Cardiac septum (tissue), 1 donor: ENCODE results near the gene NCBP3. TPM values are rescaled to one million over a fixed set of nuclear protein-coding genes. Genes with fewer than 3 reads are reported as not detected.
A peak's percentile ranks its signal among the peaks of the same experiment; 100 is the strongest.

Experiments used
- DNase-seq: peaks from one replicate; pipeline ENCODE4 v3.0.0-alpha.2; 2020; ENCODE audit warnings: low spot score
- intact Hi-C: fragments of 100-400 bp; cut with DNase I; formaldehyde crosslinking; loops from one replicate; pipeline ENCODE4 v1.14.0; 2022
- long read RNA-seq: library from polyadenylated mRNA; unstranded; transcript quantifications from one replicate; pipeline ENCODE4 v2.0.0, GENCODE V29; 2021
- total RNA-seq: library from RNA; stranded (reverse); fragmentation: NEBNext Ultra II Directional; extraction: Animal tissue kit (Norgen Biotek cat#: 25700); gene quantifications from one replicate; pipeline ENCODE4 v1.2.1, GENCODE V29; 2021
- donor health status: DM: no; HTN: no; CAD: no.

Gene NCBP3
- total RNA-seq = 32.8 TPM
- long read RNA-seq, full-length matches to known transcripts = 12 of 40 reads
- long read RNA-seq, partial matches to known transcripts = 5 of 40 reads
- long read RNA-seq, other reads (novel, unspliced or antisense) = 23 of 40 reads

GRCh38 chr17:3845621-3846436 is at the start of gene NCBP3:
TSS of gene NCBP3 (minus strand) at chr17:3846246. CDS start at chr17:3846223, 23 bp downstream.
- intact Hi-C loops = loop anchor here (5.0 kb wide), 1 partner anchor 109 kb away; no protein-coding TSS in a partner anchor
- DNase-seq = peak; percentile 96

- DNase-seq = no peak
- intact Hi-C loops = no loop called here
Observed at GRCh38 chr17:3895354-3895753, 49.3 kb upstream of the NCBP3 start.

- intact Hi-C loops = no loop called here
- no peak for DNase-seq
Observed at GRCh38 chr17:3894911-3895343, 48.9 kb upstream of the NCBP3 start.

GRCh38 chr17:3894188-3894587 is 48.1 kb upstream of the NCBP3 start:
- DNase-seq = no peak
- intact Hi-C loops = no loop called here

GRCh38 chr17:3893720-3894116 is 47.7 kb upstream of the NCBP3 start:
- DNase-seq = no peak
- intact Hi-C loops = no loop called here

- intact Hi-C loops = no loop called here
- DNase-seq = peak; percentile 95
Observed at GRCh38 chr17:3893003-3893719, 47.1 kb upstream of the NCBP3 start, which contains the start of gene CAMKK1. TSS of gene CAMKK1 (minus strand) at chr17:3893053. CDS start at chr17:3885687, 7,366 bp downstream.

GRCh38 chr17:3892095-3892998 is 46.3 kb upstream of the NCBP3 start:
- DNase-seq = peak; percentile 89
- intact Hi-C loops = no loop called here

- DNase-seq = no peak
- intact Hi-C loops = no loop called here
Observed at GRCh38 chr17:3891626-3892094, 45.6 kb upstream of the NCBP3 start.

- intact Hi-C loops = no loop called here
- no peak for DNase-seq
Observed at GRCh38 chr17:3890878-3891219, 44.8 kb upstream of the NCBP3 start.

GRCh38 chr17:3890082-3890877 is 44.2 kb upstream of the NCBP3 start:
- DNase-seq = no peak
- intact Hi-C loops = no loop called here

GRCh38 chr17:3889325-3890012 is 43.4 kb upstream of the NCBP3 start:
- intact Hi-C loops = no loop called here

GRCh38 chr17:3888343-3889171 is 42.5 kb upstream of the NCBP3 start:
- intact Hi-C loops = no loop called here
- peak; percentile 81 for DNase-seq

More at GRCh38 chr17:3889325-3890012, 43.4 kb upstream of the NCBP3 start:
- no peak for DNase-seq

GRCh38 chr17:3887804-3888203 is 41.8 kb upstream of the NCBP3 start:
- intact Hi-C loops = no loop called here
- no peak for DNase-seq

- intact Hi-C loops = no loop called here
- no peak for DNase-seq
Observed at GRCh38 chr17:3887394-3887793, 41.3 kb upstream of the NCBP3 start.

- DNase-seq = peak; percentile 86
- intact Hi-C loops = no loop called here
Observed at GRCh38 chr17:3886776-3887175, 40.7 kb upstream of the NCBP3 start.

GRCh38 chr17:3885970-3886369 is 39.9 kb upstream of the NCBP3 start:
- intact Hi-C loops = no loop called here
- no peak for DNase-seq

GRCh38 chr17:3885271-3885670 is 39.2 kb upstream of the NCBP3 start:
- no peak for DNase-seq
- intact Hi-C loops = no loop called here
